Heart left ventricle (tissue), 13 donors: ENCODE results near the gene MED6.

ENCODE experiments used
- POLR2A ChIP-seq, 2 donors: fragments of 450-650 bp; IDR thresholded peaks; one replicate each; pipeline ENCODE4 v1.6.1; 2017; ENCODE audit warnings: antibody characterized with exemption in 2 of 2, mild to moderate bottlenecking in 2 of 2, moderate library complexity in 2 of 2
- TF ChIP-seq, protein P1 (sequence below), 12 donors: fragments of 200-600 bp; sonication (generic) in 4 of 12; IDR thresholded peaks; one replicate each; pipeline versions ENCODE4 v1.5.0 to v1.8.0; 2018 to 2022; ENCODE audit warnings: antibody characterized with exemption in 12 of 12, mild to moderate bottlenecking in 5 of 12
- donor health status: ischemic (EF 13 %, LVEDD 7.1; RV severe dilation, severe dysfunction).
- donor health status: DM: no; HTN: yes; CAD: no.
- donor health status: DM: no; HTN: no; CAD: no.
- donor health status: ischemic (EF 25% LVEDD 6.9; RV normal size, moderate dysfunction).
- donor health status: ischemic (EF 25% LVEDD 5.7; RV mildly dilated, moderate dysfunction).
- donor health status: ischemic (EF 35%, LVEDD 5.7; RV mildly dilated, moderate dysfunction).
- donor health status: nonischemic (EF 11% LVEDD 7.7; RV severe dilation, severe dysfunction).
- donor health status: DM: yes; HTN: yes; CAD: no.
- donor health status: PGD.
- donor health status: ischemic (EF 29% LVEDD 5.4; RV normal size, mild dysfunction).
- donor health status: nonischemic (EF 23%, LVEDD 6.1; RV moderate dilation, normal function).

DNA sequence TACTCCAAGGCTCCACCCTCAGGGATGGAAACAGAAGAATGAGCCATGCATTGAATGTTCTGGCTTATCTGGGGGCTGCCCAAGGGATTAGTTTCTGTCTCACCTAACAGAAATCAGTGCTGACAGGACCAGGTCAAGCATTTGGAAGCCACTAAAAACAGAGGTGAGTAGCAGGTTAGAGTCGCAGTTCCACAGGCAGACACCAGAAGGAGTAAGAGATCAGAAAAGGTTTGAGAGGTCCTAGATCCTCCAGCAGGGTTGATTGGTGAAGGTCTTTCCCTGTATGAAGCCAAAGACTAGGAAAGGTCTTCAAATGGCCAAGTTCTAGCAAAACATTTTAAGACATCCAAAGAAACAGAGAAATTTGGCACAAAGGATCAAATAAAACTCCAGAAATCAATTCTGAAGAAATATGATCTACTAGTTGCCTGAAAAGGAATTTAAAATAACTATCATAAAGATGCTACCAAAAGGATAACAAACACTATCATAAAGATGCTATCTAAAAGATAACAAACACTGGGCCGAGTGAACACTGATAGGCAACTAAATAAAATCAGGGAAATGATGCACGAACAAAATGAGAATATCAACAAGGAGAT is 21.8 kb upstream of the MED6 start:
- TF ChIP-seq, protein P1, sequence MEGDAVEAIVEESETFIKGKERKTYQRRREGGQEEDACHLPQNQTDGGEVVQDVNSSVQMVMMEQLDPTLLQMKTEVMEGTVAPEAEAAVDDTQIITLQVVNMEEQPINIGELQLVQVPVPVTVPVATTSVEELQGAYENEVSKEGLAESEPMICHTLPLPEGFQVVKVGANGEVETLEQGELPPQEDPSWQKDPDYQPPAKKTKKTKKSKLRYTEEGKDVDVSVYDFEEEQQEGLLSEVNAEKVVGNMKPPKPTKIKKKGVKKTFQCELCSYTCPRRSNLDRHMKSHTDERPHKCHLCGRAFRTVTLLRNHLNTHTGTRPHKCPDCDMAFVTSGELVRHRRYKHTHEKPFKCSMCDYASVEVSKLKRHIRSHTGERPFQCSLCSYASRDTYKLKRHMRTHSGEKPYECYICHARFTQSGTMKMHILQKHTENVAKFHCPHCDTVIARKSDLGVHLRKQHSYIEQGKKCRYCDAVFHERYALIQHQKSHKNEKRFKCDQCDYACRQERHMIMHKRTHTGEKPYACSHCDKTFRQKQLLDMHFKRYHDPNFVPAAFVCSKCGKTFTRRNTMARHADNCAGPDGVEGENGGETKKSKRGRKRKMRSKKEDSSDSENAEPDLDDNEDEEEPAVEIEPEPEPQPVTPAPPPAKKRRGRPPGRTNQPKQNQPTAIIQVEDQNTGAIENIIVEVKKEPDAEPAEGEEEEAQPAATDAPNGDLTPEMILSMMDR (IDR thresholded peaks at IDR 0.05), result peak; percentile 45 to 70 (median 62)
- TF ChIP-seq POLR2A (IDR thresholded peaks at IDR 0.05), result no peak
